GM18907 (cell line): ENCODE data around the gene BARX2.
A peak's percentile ranks its signal among the peaks of the same experiment; 100 is the strongest.

Source experiments
- ATAC-seq: cut with Tn5 transposase; IDR thresholded peaks from one replicate; pipeline ENCODE4 v1.9.1; 2021; ENCODE audit warnings: mild to moderate bottlenecking, moderate library complexity; ENCODE audit not compliant: unreplicated experiment

The BARX2 gene

GRCh38 chr11:129396454-129396853 lies 20.8 kb downstream of the BARX2 start:
- no peak for ATAC-seq

GRCh38 chr11:129402206-129403171 lies 26.8 kb downstream of the BARX2 start:
- no peak for ATAC-seq

GRCh38 chr11:129404731-129405130 lies 29.1 kb downstream of the BARX2 start:
- no peak for ATAC-seq

GRCh38 chr11:129408865-129409444 lies 33.3 kb downstream of the BARX2 start:
- no peak for ATAC-seq

GRCh38 chr11:129410395-129410960 lies 34.8 kb downstream of the BARX2 start:
- no peak for ATAC-seq

- no peak for ATAC-seq
Measured at GRCh38 chr11:129412494-129412893, 36.8 kb downstream of the BARX2 start.

GRCh38 chr11:129414144-129414872 lies 38.7 kb downstream of the BARX2 start:
- no peak for ATAC-seq

- no peak for ATAC-seq
Measured at GRCh38 chr11:129416080-129416820, 40.6 kb downstream of the BARX2 start.

GRCh38 chr11:129417458-129417857 lies 41.8 kb downstream of the BARX2 start:
- no peak for ATAC-seq

- ATAC-seq = peak; percentile 71
Measured at GRCh38 chr11:129418039-129418438, 42.4 kb downstream of the BARX2 start.

- ATAC-seq = no peak
Measured at GRCh38 chr11:129419386-129419785, 43.7 kb downstream of the BARX2 start.

GRCh38 chr11:129423426-129423825 lies 47.8 kb downstream of the BARX2 start:
- no peak for ATAC-seq

GRCh38 chr11:129425214-129425613 lies 49.6 kb downstream of the BARX2 start:
- no peak for ATAC-seq

- ATAC-seq = no peak
Measured at GRCh38 chr11:129426038-129426437, 50.4 kb downstream of the BARX2 start.

GRCh38 chr11:129426776-129427175 lies 51.1 kb downstream of the BARX2 start:
- no peak for ATAC-seq

- ATAC-seq = no peak
Measured at GRCh38 chr11:129427376-129427775, 51.7 kb downstream of the BARX2 start.

- no peak for ATAC-seq
Measured at GRCh38 chr11:129427816-129428406, 52.3 kb downstream of the BARX2 start.

- no peak for ATAC-seq
Measured at GRCh38 chr11:129428557-129428956, 52.9 kb downstream of the BARX2 start.

GRCh38 chr11:129434641-129435498 lies 59.2 kb downstream of the BARX2 start:
- ATAC-seq = no peak
